ENCODE measurements around the gene MAP1LC3B. TPM values are rescaled to one million over a fixed set of nuclear protein-coding genes. Genes with fewer than 3 reads are reported as not detected.

The MAP1LC3B gene
- polyA plus RNA-seq, 12 donors: 34.4 to 58.1 (median 53.9) TPM; not detected in 1

- DNase-seq: no peak
Measured at GRCh38 chr16:87451563-87452210, 59.6 kb downstream of the MAP1LC3B start.

- DNase-seq: no peak
Measured at GRCh38 chr16:87453326-87453725, 61.2 kb downstream of the MAP1LC3B start.

Other genes starting within 250 kb of the MAP1LC3B start
- gene C16orf95, start 74.9 kb upstream of the MAP1LC3B start, polyA plus RNA-seq (ENCODE audit: insufficient read length in 12 of 12): 1 to 10 TPM in 10 of 12 donors, not detected in 2; 1.4 to 2.9 (median 2.2) TPM
- 10 to 100 TPM in 11 of 12 donors, not detected in 1; 21.0 to 28.1 (median 24.9) TPM for gene FBXO31, start 8.6 kb upstream of the MAP1LC3B start, polyA plus RNA-seq (ENCODE audit: insufficient read length in 12 of 12)
- 10 to 100 TPM in 11 of 12 donors, not detected in 1; 16.6 to 26.0 (median 18.0) TPM for gene ZCCHC14, start 100.7 kb downstream of the MAP1LC3B start, polyA plus RNA-seq (ENCODE audit: insufficient read length in 12 of 12)
- 1 to 10 TPM in 2 of 12 donors, under 1 TPM in 8, not detected in 2; 0.26 to 3.1 (median 0.44) TPM for gene JPH3, start 210.2 kb downstream of the MAP1LC3B start, polyA plus RNA-seq (ENCODE audit: insufficient read length in 12 of 12)